Right hindlimb (tissue), 1 donor: ENCODE results near the gene CSF2.

Source experiments
- DNase-seq: peaks from one replicate; pipeline ENCODE4 v3.0.0-alpha.2; 2018

The CSF2 gene

GRCh38 chr5:132073231-132074013 lies at the start of gene CSF2:
Gene CSF2, plus strand, starts transcription at chr5:132073789. Its CDS starts 35 bp downstream, at chr5:132073824.
- DNase-seq = no peak

GRCh38 chr5:132024117-132024435 lies 49.5 kb upstream of the CSF2 start:
- no peak for DNase-seq

GRCh38 chr5:132024789-132025402 lies 48.7 kb upstream of the CSF2 start:
- no peak for DNase-seq

- DNase-seq = no peak
Measured at GRCh38 chr5:132025403-132025971, 48.1 kb upstream of the CSF2 start.

- DNase-seq = no peak
Measured at GRCh38 chr5:132026516-132027008, 47.0 kb upstream of the CSF2 start.

GRCh38 chr5:132027027-132027426 lies 46.6 kb upstream of the CSF2 start:
- no peak for DNase-seq

GRCh38 chr5:132029609-132030330 lies 43.8 kb upstream of the CSF2 start:
- no peak for DNase-seq

GRCh38 chr5:132030610-132031009 lies 43.0 kb upstream of the CSF2 start:
- no peak for DNase-seq

GRCh38 chr5:132032196-132032595 lies 41.4 kb upstream of the CSF2 start:
- no peak for DNase-seq

GRCh38 chr5:132033122-132033521 lies 40.5 kb upstream of the CSF2 start:
- no peak for DNase-seq

GRCh38 chr5:132037353-132037752 lies 36.2 kb upstream of the CSF2 start:
- no peak for DNase-seq

- no peak for DNase-seq
Measured at GRCh38 chr5:132044207-132044606, 29.4 kb upstream of the CSF2 start.

GRCh38 chr5:132046880-132047299 lies 26.7 kb upstream of the CSF2 start:
- no peak for DNase-seq

GRCh38 chr5:132049093-132049492 lies 24.5 kb upstream of the CSF2 start:
- DNase-seq = no peak

GRCh38 chr5:132049559-132049958 lies 24.0 kb upstream of the CSF2 start:
- DNase-seq = no peak

- DNase-seq = no peak
Measured at GRCh38 chr5:132050136-132050535, 23.5 kb upstream of the CSF2 start.

GRCh38 chr5:132050661-132051552 lies 22.7 kb upstream of the CSF2 start:
- DNase-seq = no peak

- no peak for DNase-seq
Measured at GRCh38 chr5:132052520-132052919, 21.1 kb upstream of the CSF2 start.

GRCh38 chr5:132053483-132053882 lies 20.1 kb upstream of the CSF2 start:
- no peak for DNase-seq

- DNase-seq = no peak
Measured at GRCh38 chr5:132054031-132054696, 19.4 kb upstream of the CSF2 start.

GRCh38 chr5:132054697-132055440 lies 18.7 kb upstream of the CSF2 start:
- DNase-seq = no peak
